SK-N-SH treated with all-trans-retinoic acid at 6 μM for 48 hours (cell line): Measurements from ENCODE around the gene NACA2.
A peak's percentile ranks its signal among the peaks of the same experiment; 100 is the strongest.
"Not testable (repeated sequence)": the region's sequence is repeated elsewhere in the genome, so short reads cannot be mapped to it uniquely, and the experiment has no call there.

Experiments
- ATAC-seq: fragments of 200-7000 bp; cut with Tn5 transposase; 3 replicates; pipeline ENCODE4 v1.9.1; 2020; ENCODE audit warnings: mild to moderate bottlenecking, moderate library complexity
- ARNTL ChIP-seq: fragments of 450-650 bp; formaldehyde crosslinking; IDR thresholded peaks from 2 replicates; pipeline ENCODE4 v1.5.0; 2020; ENCODE audit warnings: low read depth, mild to moderate bottlenecking, moderate library complexity, borderline replicate concordance
- BACH2 ChIP-seq: fragments of 250-450 bp; sonication (Bioruptor Pico); IDR thresholded peaks from 2 replicates; pipeline ENCODE4 v1.9.0; 2021; ENCODE audit warnings: mild to moderate bottlenecking, borderline replicate concordance
- CREB5 ChIP-seq: fragments of 250-450 bp; sonication (Bioruptor Pico); IDR thresholded peaks from 2 replicates; pipeline ENCODE4 v1.5.1; 2020; ENCODE audit warnings: low read depth, mild to moderate bottlenecking, moderate library complexity
- CSDC2 ChIP-seq: fragments of 250-450 bp; sonication (Bioruptor Pico); IDR thresholded peaks from 2 replicates; pipeline ENCODE4 v1.5.0; 2020; ENCODE audit warnings: mild to moderate bottlenecking, moderate library complexity
- CSRNP3 ChIP-seq: fragments of 250-450 bp; sonication (Bioruptor Pico); IDR thresholded peaks from 2 replicates; pipeline ENCODE4 v1.5.1; 2021; ENCODE audit warnings: mild to moderate bottlenecking, moderate library complexity
- ESRRG ChIP-seq: fragments of 250-450 bp; sonication (Bioruptor Pico); IDR thresholded peaks from 2 replicates; pipeline ENCODE4 v1.6.1; 2021; ENCODE audit warnings: mild to moderate bottlenecking
- GLIS3 ChIP-seq: fragments of 250-450 bp; sonication (Bioruptor Pico); IDR thresholded peaks from 2 replicates; pipeline ENCODE4 v1.5.0; 2020; ENCODE audit warnings: mild to moderate bottlenecking, moderate library complexity
- ISL1 ChIP-seq: fragments of 250-450 bp; sonication (Bioruptor Pico); IDR thresholded peaks from 2 replicates; pipeline ENCODE4 v2.1.2; 2022; ENCODE audit warnings: mild to moderate bottlenecking, moderate library complexity
- OSR1 ChIP-seq: fragments of 250-450 bp; sonication (Bioruptor Pico); IDR thresholded peaks from 2 replicates; pipeline ENCODE4 v1.8.0; 2022; ENCODE audit warnings: moderate library complexity, mild to moderate bottlenecking, inconsistent platforms
- PATZ1 ChIP-seq: fragments of 250-450 bp; sonication (Bioruptor Pico); IDR thresholded peaks from 2 replicates; pipeline ENCODE4 v1.8.0; 2020; ENCODE audit warnings: mild to moderate bottlenecking, moderate library complexity, borderline replicate concordance
- POU6F1 ChIP-seq: fragments of 250-450 bp; sonication (Bioruptor Pico); IDR thresholded peaks from 2 replicates; pipeline ENCODE4 v1.8.0; 2021; ENCODE audit warnings: low read depth, mild to moderate bottlenecking, moderate library complexity, borderline replicate concordance
- PPARA ChIP-seq: fragments of 250-450 bp; sonication (Bioruptor Pico); IDR thresholded peaks from 2 replicates; pipeline ENCODE4 v1.5.0; 2020; ENCODE audit warnings: mild to moderate bottlenecking, borderline replicate concordance
- RARB ChIP-seq: fragments of 250-450 bp; sonication (Bioruptor Pico); IDR thresholded peaks from 2 replicates; pipeline ENCODE4 v1.8.0; 2021; ENCODE audit warnings: mild to moderate bottlenecking, moderate library complexity
- SNAI2 ChIP-seq: fragments of 250-450 bp; sonication (Bioruptor Pico); IDR thresholded peaks from 2 replicates; pipeline ENCODE4 v1.5.0; 2020; ENCODE audit warnings: mild to moderate bottlenecking, moderate library complexity
- TCF4 ChIP-seq: fragments of 250-450 bp; sonication (Bioruptor Pico); IDR thresholded peaks from 2 replicates; pipeline ENCODE4 v1.8.0; 2021; ENCODE audit warnings: mild to moderate bottlenecking, moderate library complexity, borderline replicate concordance
- TOX ChIP-seq: fragments of 250-450 bp; sonication (Bioruptor Pico); IDR thresholded peaks from 2 replicates; pipeline ENCODE4 v1.8.0; 2021; ENCODE audit warnings: mild to moderate bottlenecking, moderate library complexity, borderline replicate concordance
- TSHZ2 ChIP-seq: fragments of 250-450 bp; sonication (Bioruptor Pico); IDR thresholded peaks from 2 replicates; pipeline ENCODE4 v1.5.0; 2020; ENCODE audit warnings: mild to moderate bottlenecking, moderate library complexity
- ZFP3 ChIP-seq: fragments of 250-450 bp; sonication (Bioruptor Pico); IDR thresholded peaks from 2 replicates; pipeline ENCODE4 v1.5.0; 2020; ENCODE audit warnings: mild to moderate bottlenecking, moderate library complexity
- ZNF565 ChIP-seq: fragments of 450-650 bp; formaldehyde crosslinking; conservative IDR thresholded peaks from 2 replicates; pipeline ENCODE4 v1.5.0; 2020; ENCODE audit warnings: low read depth, mild to moderate bottlenecking, moderate library complexity
- ZNF70 ChIP-seq: fragments of 450-650 bp; formaldehyde crosslinking; IDR thresholded peaks from 2 replicates; pipeline ENCODE4 v1.5.0; 2020; ENCODE audit warnings: mild to moderate bottlenecking, moderate library complexity
- ZNF8 ChIP-seq: fragments of 450-650 bp; formaldehyde crosslinking; IDR thresholded peaks from 2 replicates; pipeline ENCODE4 v1.5.0; 2020; ENCODE audit warnings: mild to moderate bottlenecking, moderate library complexity

The NACA2 gene

GRCh38 chr17:61574542-61575351 is 16.3 kb downstream of the NACA2 start:
- TF ChIP-seq CSDC2 (CRISPR knock-in tag) (no peak), ZNF70 (CRISPR knock-in tag) (no peak)
- peak; percentile 100 for ATAC-seq

GRCh38 chr17:61572547-61572946 is 18.5 kb downstream of the NACA2 start:
- not testable (repeated sequence) for ATAC-seq

GRCh38 chr17:61571624-61572023 is 19.4 kb downstream of the NACA2 start:
- no peak for ATAC-seq
- TF ChIP-seq RARB (CRISPR knock-in tag) (no peak), SNAI2 (CRISPR knock-in tag) (no peak), ZNF70 (CRISPR knock-in tag) (no peak), PATZ1 (CRISPR knock-in tag) (no peak), POU6F1 (CRISPR knock-in tag) (no peak), CSDC2 (CRISPR knock-in tag) (no peak), ISL1 (CRISPR knock-in tag) (no peak), BACH2 (CRISPR knock-in tag) (no peak), TSHZ2 (CRISPR knock-in tag) (no peak), CREB5 (CRISPR knock-in tag) (no peak), ZNF8 (CRISPR knock-in tag) (no peak)

GRCh38 chr17:61570118-61570517 is 20.9 kb downstream of the NACA2 start:
- ATAC-seq, result no peak
- TF ChIP-seq ZFP3 (no peak), ZNF565 (no peak), ESRRG (no peak), ZNF8 (CRISPR knock-in tag) (no peak), GLIS3 (CRISPR knock-in tag) (no peak), TOX (CRISPR knock-in tag) (no peak), BACH2 (CRISPR knock-in tag) (no peak), CSDC2 (CRISPR knock-in tag) (no peak), PATZ1 (CRISPR knock-in tag) (no peak), ISL1 (CRISPR knock-in tag) (no peak), CSRNP3 (CRISPR knock-in tag) (no peak), OSR1 (CRISPR knock-in tag) (no peak), TCF4 (CRISPR knock-in tag) (no peak), TSHZ2 (CRISPR knock-in tag) (no peak), PPARA (CRISPR knock-in tag) (no peak), ARNTL (CRISPR knock-in tag) (no peak)
